HEK293 (cell line): ENCODE measurements around the gene COX7A2.

Experiments used
- CTCF ChIA-PET: fragments of 350-600 bp; formaldehyde crosslinking; extraction: SDS; loops from one replicate; lab custom pipeline; 2021; ENCODE audit warnings: antibody characterized with exemption; lab: Yijun Ruan, JAX
- POLR2A ChIA-PET: fragments of 300-600 bp; formaldehyde crosslinking; extraction: SDS; loops from one replicate; lab custom pipeline; 2020; ENCODE audit warnings: antibody characterized with exemption, inconsistent platforms; lab: Yijun Ruan, JAX
- H3K27ac ChIP-seq: fragments of 200-500 bp; sonication (Bioruptor generic); 2 replicates; pipeline ENCODE4 v1.5.1; 2014; ENCODE audit warnings: low read depth, low read length, control low read depth, inconsistent platforms; ENCODE audit errors: extremely low read depth
- H3K36me3 ChIP-seq, 2 experiments: fragments of 200-500 bp in 1 of 2; sonication (Bioruptor generic) in 1 of 2; 1 replicate in 1 of 2; 2 replicates in 1 of 2; pipeline ENCODE4 v1.5.1; 2014 to 2017; ENCODE audit warnings: inconsistent platforms in 2 of 2, low read length in 2 of 2; ENCODE audit not compliant: control insufficient read depth in 2 of 2, insufficient read depth in 1 of 2
- H3K4me1 ChIP-seq: fragments of 200-500 bp; sonication (Bioruptor generic); 2 replicates; pipeline ENCODE4 v1.5.1; 2014; ENCODE audit warnings: mild to moderate bottlenecking, low read length, inconsistent platforms; ENCODE audit not compliant: control insufficient read depth, insufficient read depth
- H3K4me3 ChIP-seq: 2 replicates; pipeline ENCODE4 v1.5.1; 2011; ENCODE audit warnings: low read depth, mild to moderate bottlenecking, control low read depth, low read length, moderate library complexity
- H3K9me3 ChIP-seq: fragments of 200-500 bp; sonication (Bioruptor generic); 2 replicates; pipeline ENCODE4 v1.5.1; 2014; ENCODE audit warnings: low read depth, low read length, inconsistent platforms; ENCODE audit not compliant: control insufficient read depth, insufficient read depth
- BCL11A ChIP-seq: fragments of 450-650 bp; formaldehyde crosslinking; IDR thresholded peaks from 2 replicates; pipeline ENCODE4 v1.5.1; 2016; ENCODE audit warnings: low read depth, missing biosample characterization, missing genetic modification characterization
- BCL6B ChIP-seq: fragments of 450-650 bp; formaldehyde crosslinking; IDR thresholded peaks from 2 replicates; pipeline ENCODE4 v1.5.1; 2017; ENCODE audit warnings: missing biosample characterization, missing genetic modification characterization
- HOXA7 ChIP-seq: sonication (generic); formaldehyde crosslinking; IDR thresholded peaks from 2 replicates; pipeline ENCODE4 v1.8.1; 2022; ENCODE audit warnings: missing genetic modification reagents, borderline replicate concordance
- IKZF3 ChIP-seq: fragments of 450-650 bp; IDR thresholded peaks from 2 replicates; pipeline ENCODE4 v1.5.0; 2018; ENCODE audit warnings: missing biosample characterization, mild to moderate bottlenecking, missing genetic modification characterization, moderate library complexity
- MYNN ChIP-seq: fragments of 450-650 bp; formaldehyde crosslinking; IDR thresholded peaks from 2 replicates; pipeline ENCODE4 v1.5.1; 2016; ENCODE audit warnings: missing biosample characterization, missing genetic modification characterization, borderline replicate concordance
- ZBTB1 ChIP-seq: fragments of 450-650 bp; formaldehyde crosslinking; IDR thresholded peaks from 2 replicates; pipeline ENCODE4 v1.5.1; 2016; ENCODE audit warnings: missing biosample characterization, missing genetic modification characterization
- ZBTB26 ChIP-seq: fragments of 450-650 bp; formaldehyde crosslinking; optimal IDR thresholded peaks from 2 replicates; pipeline ENCODE3; 2016; ENCODE audit warnings: missing biosample characterization, mild to moderate bottlenecking, missing genetic modification characterization
- ZNF132 ChIP-seq: fragments of 450-650 bp; formaldehyde crosslinking; IDR thresholded peaks from 2 replicates; pipeline ENCODE4 v1.5.1; 2017; ENCODE audit warnings: missing biosample characterization, missing genetic modification characterization, borderline replicate concordance
- ZNF175 ChIP-seq: fragments of 450-650 bp; formaldehyde crosslinking; IDR thresholded peaks from 2 replicates; pipeline ENCODE4 v1.5.1; 2016; ENCODE audit warnings: missing biosample characterization, missing genetic modification characterization
- ZNF211 ChIP-seq: fragments of 450-650 bp; formaldehyde crosslinking; IDR thresholded peaks from 2 replicates; pipeline ENCODE4 v1.5.1; 2016; ENCODE audit warnings: low read depth, missing biosample characterization, missing genetic modification characterization
- ZNF239 ChIP-seq: fragments of 450-650 bp; formaldehyde crosslinking; IDR thresholded peaks from 2 replicates; pipeline ENCODE4 v1.5.1; 2016; ENCODE audit warnings: missing biosample characterization, missing genetic modification characterization
- ZNF311 ChIP-seq: fragments of 450-650 bp; formaldehyde crosslinking; IDR thresholded peaks from 2 replicates; pipeline ENCODE4 v1.5.1; 2017; ENCODE audit warnings: missing biosample characterization, missing genetic modification characterization, borderline replicate concordance
- ZNF350 ChIP-seq: fragments of 450-650 bp; formaldehyde crosslinking; IDR thresholded peaks from 2 replicates; pipeline ENCODE4 v1.5.0; 2017; ENCODE audit warnings: missing biosample characterization, mild to moderate bottlenecking, missing genetic modification characterization
- ZNF473 ChIP-seq: fragments of 450-650 bp; formaldehyde crosslinking; IDR thresholded peaks from 2 replicates; pipeline ENCODE4 v1.5.1; 2017; ENCODE audit warnings: missing biosample characterization, missing genetic modification characterization
- ZNF548 ChIP-seq: fragments of 450-650 bp; formaldehyde crosslinking; IDR thresholded peaks from 2 replicates; pipeline ENCODE4 v1.5.1; 2016; ENCODE audit warnings: missing biosample characterization, missing genetic modification characterization
- ZNF585B ChIP-seq: fragments of 450-650 bp; formaldehyde crosslinking; IDR thresholded peaks from 2 replicates; pipeline ENCODE4 v1.5.1; 2016; ENCODE audit warnings: missing biosample characterization, missing genetic modification characterization
- ZNF610 ChIP-seq: fragments of 450-650 bp; formaldehyde crosslinking; IDR thresholded peaks from 2 replicates; pipeline ENCODE4 v1.5.1; 2016; ENCODE audit warnings: missing biosample characterization, missing genetic modification characterization, borderline replicate concordance
- ZNF660 ChIP-seq: fragments of 450-650 bp; IDR thresholded peaks from 2 replicates; pipeline ENCODE4 v1.5.1; 2018; ENCODE audit warnings: missing biosample characterization, mild to moderate bottlenecking, missing genetic modification characterization
- ZNF692 ChIP-seq: fragments of 450-650 bp; formaldehyde crosslinking; IDR thresholded peaks from 2 replicates; pipeline ENCODE4 v1.5.1; 2016; ENCODE audit warnings: missing biosample characterization, missing genetic modification characterization
- ZNF704 ChIP-seq: fragments of 450-650 bp; formaldehyde crosslinking; IDR thresholded peaks from 2 replicates; pipeline ENCODE4 v1.5.1; 2016; ENCODE audit warnings: missing biosample characterization, missing genetic modification characterization

The COX7A2 gene

GRCh38 chr6:75261299-75261698 lies 17.7 kb upstream of the COX7A2 start (continued):
- TF ChIP-seq BCL6B = no peak
- no peak for TF ChIP-seq ZNF239
- no peak for TF ChIP-seq HOXA7 (CRISPR knock-in tag)
- TF ChIP-seq, all 188 proteins: peak for 0

- TF ChIP-seq ZBTB26 = no peak
- TF ChIP-seq ZNF610 (tag by site-specific recombination) = no peak
- TF ChIP-seq MYNN = no peak
- TF ChIP-seq ZNF548 (tag by site-specific recombination) = no peak
- TF ChIP-seq ZBTB1 = no peak
- no peak for TF ChIP-seq ZNF175
- TF ChIP-seq BCL11A (tag by site-specific recombination) = no peak
- no peak for TF ChIP-seq ZNF350
- TF ChIP-seq ZNF132 (tag by site-specific recombination) = no peak
- no peak for TF ChIP-seq IKZF3 (tag by site-specific recombination)
- TF ChIP-seq ZNF704 (tag by site-specific recombination) = no peak
- no peak for TF ChIP-seq ZNF660 (tag by site-specific recombination)
- TF ChIP-seq ZNF585B (tag by site-specific recombination) = no peak
- no peak for TF ChIP-seq ZNF473
- TF ChIP-seq ZNF311 (tag by site-specific recombination) = no peak
- no peak for TF ChIP-seq ZNF211 (tag by site-specific recombination)
- no peak for TF ChIP-seq ZNF692 (tag by site-specific recombination)
- H3K4me3 ChIP-seq = no peak overlapping the region
- H3K9me3 ChIP-seq = no peaks in the 10 kb centered on the region
- no peak overlapping the region for H3K27ac ChIP-seq
- peaks cover 15 to 81% of the 10 kb centered on the region in 2 experiments for H3K36me3 ChIP-seq
- POLR2A ChIA-PET = no interaction called here
- CTCF ChIA-PET = interaction anchor here (0.7 to 4.8 kb wide), 5 partner anchors 10 to 49 kb away, joined by 3 to 55 read pairs (median 4); partner anchors contain the start of gene COX7A2
- H3K4me1 ChIP-seq = no peaks in the 10 kb centered on the region
These were observed 13.9 kb upstream of the COX7A2 start for GRCh38 chr6:75257343-75258087.
